NCI-H1436 treated with DMSO at 0.1 percent for 48 hours (cell line): ENCODE results near the gene LGALS16.
"Not testable (repeated sequence)": the region's sequence is repeated elsewhere in the genome, so short reads cannot be mapped to it uniquely, and the experiment has no call there.

Experiments used
- DNase-seq: peaks from one replicate; lab custom pipeline; 2025; lab: John Stamatoyannopoulos, UW

Gene LGALS16

GRCh38 chr19:39677961-39678889 lies 22.5 kb downstream of the LGALS16 start:
- no peak for DNase-seq

GRCh38 chr19:39679056-39679790 lies 23.5 kb downstream of the LGALS16 start:
- DNase-seq = no peak

GRCh38 chr19:39679791-39680168 lies 24.1 kb downstream of the LGALS16 start:
- DNase-seq = no peak

GRCh38 chr19:39680593-39680992 lies 24.9 kb downstream of the LGALS16 start:
- DNase-seq = no peak

- DNase-seq = no peak
Observed at GRCh38 chr19:39681416-39681815, 25.7 kb downstream of the LGALS16 start.

- no peak for DNase-seq
Observed at GRCh38 chr19:39684267-39684666, 28.6 kb downstream of the LGALS16 start.

GRCh38 chr19:39686739-39687138 lies 31.0 kb downstream of the LGALS16 start:
- DNase-seq = no peak

GRCh38 chr19:39688637-39689036 lies 32.9 kb downstream of the LGALS16 start:
- DNase-seq = not testable (repeated sequence)

GRCh38 chr19:39692166-39692565 lies 36.5 kb downstream of the LGALS16 start:
- DNase-seq = no peak

- DNase-seq = no peak
Observed at GRCh38 chr19:39692822-39693221, 37.1 kb downstream of the LGALS16 start.

GRCh38 chr19:39695759-39696158 lies 40.0 kb downstream of the LGALS16 start:
- DNase-seq = no peak

- DNase-seq = no peak
Observed at GRCh38 chr19:39696387-39696786, 40.7 kb downstream of the LGALS16 start.

GRCh38 chr19:39698535-39698934 lies 42.8 kb downstream of the LGALS16 start:
- no peak for DNase-seq

GRCh38 chr19:39701291-39701690 lies 45.6 kb downstream of the LGALS16 start:
- DNase-seq = no peak

- DNase-seq = no peak
Observed at GRCh38 chr19:39704181-39705044, 48.7 kb downstream of the LGALS16 start, which contains the start of gene LGALS14. Gene LGALS14, plus strand, starts transcription at chr19:39704481. Its CDS starts 48 bp downstream, at chr19:39704529.

- no peak for DNase-seq
Observed at GRCh38 chr19:39705578-39706188, 50.0 kb downstream of the LGALS16 start.

GRCh38 chr19:39708594-39708993 lies 52.9 kb downstream of the LGALS16 start:
- no peak for DNase-seq

- DNase-seq = no peak
Observed at GRCh38 chr19:39709026-39709872, 53.5 kb downstream of the LGALS16 start.
